BLaER1 treated with 17β-estradiol and CSF1 and Interleukin-3, amounts not matched to agents 10 nM and 100 nM (cell line): Measurements from ENCODE around the gene AKR7A2.

Experiments used
- H3K27ac ChIP-seq, 11 experiments: shearing (Covaris generic); formaldehyde crosslinking; 2 replicates each; pipeline ENCODE4 v1.8.1; 2022
- H3K27me3 ChIP-seq, 11 experiments: shearing (Covaris generic); formaldehyde crosslinking; 2 replicates each; pipeline ENCODE4 v1.8.1; 2022
- H3K36me3 ChIP-seq, 11 experiments: shearing (Covaris generic); formaldehyde crosslinking; 2 replicates each; pipeline ENCODE4 v1.8.1; 2022
- H3K4me1 ChIP-seq, 10 experiments: shearing (Covaris generic); formaldehyde crosslinking; 2 replicates each; pipeline ENCODE4 v1.8.1; 2022
- H3K4me2 ChIP-seq, 11 experiments: shearing (Covaris generic); formaldehyde crosslinking; 2 replicates each; pipeline ENCODE4 v1.8.1; 2022
- H3K4me3 ChIP-seq, 10 experiments: shearing (Covaris generic); formaldehyde crosslinking; 2 replicates each; pipeline ENCODE4 v1.8.1; 2022
- H3K9ac ChIP-seq, 11 experiments: shearing (Covaris generic); formaldehyde crosslinking; 2 replicates each; pipeline ENCODE4 v1.8.1; 2022
- H3K9me3 ChIP-seq, 11 experiments: shearing (Covaris generic); formaldehyde crosslinking; replicated peaks in 1 of 11; 2 replicates each; pipeline ENCODE4 v1.8.1; 2022
- H4K20me1 ChIP-seq, 11 experiments: shearing (Covaris generic); formaldehyde crosslinking; 2 replicates each; pipeline ENCODE4 v1.8.1; 2022
- Cebpa-rat ChIP-seq, 11 experiments: shearing (Covaris generic); IDR thresholded peaks; 2 replicates each; pipeline ENCODE4 v1.8.1; 2022

Gene AKR7A2

GRCh38 chr1:19311931-19312781, at the start of gene AKR7A2, which contains the start of gene SLC66A1:
TSS of gene AKR7A2 (minus strand) at chr1:19312144. CDS start at chr1:19312124, 20 bp downstream.
TSS of gene SLC66A1 (plus strand) at chr1:19312326. CDS start at chr1:19317678, 5,352 bp downstream.
- H3K4me1 ChIP-seq, result peaks cover 58 to 70% (median 63%) of the 10 kb centered on the region in 10 experiments
- H3K4me2 ChIP-seq, result peak within 1 kb of the TSS; percentile 95 to 100 (median 99)
- H3K27me3 ChIP-seq, result no peaks in the 10 kb centered on the region
- TF ChIP-seq Cebpa-rat (IDR thresholded peaks at IDR 0.05), result no peak
- H3K27ac ChIP-seq, result peak within 1 kb of the TSS; percentile 83 to 96 (median 90)
- no peaks in the 10 kb centered on the region for H3K9me3 ChIP-seq
- peaks cover 15 to 26% (median 18%) of the 10 kb centered on the region in 11 experiments for H3K36me3 ChIP-seq
- peak within 1 kb of the TSS; percentile 76 to 95 (median 88) for H3K4me3 ChIP-seq
- H3K9ac ChIP-seq, result peak within 1 kb of the TSS; percentile 83 to 96 (median 92)
- peaks cover 10 to 53% (median 38%) of the 10 kb centered on the region in 11 experiments; a peak in 15 of 22 replicates for H4K20me1 ChIP-seq

GRCh38 chr1:19360843-19361610, 49.1 kb upstream of the AKR7A2 start:
- peaks cover 0 to 41% (median 36%) of the 10 kb centered on the region in 10 experiments; a peak in 14 of 20 replicates for H3K4me1 ChIP-seq
- no peak overlapping the region for H3K27ac ChIP-seq
- peaks cover 27 to 99% (median 74%) of the 10 kb centered on the region in 11 experiments for H3K36me3 ChIP-seq
- TF ChIP-seq Cebpa-rat (IDR thresholded peaks at IDR 0.05), result no peak
- H3K4me3 ChIP-seq, result no peak overlapping the region
- peak overlapping the region in 8 of 11 experiments; percentile 35 to 77 (median 58); a peak in 16 of 22 replicates for H3K4me2 ChIP-seq
- peaks cover 54 to 100% (median 97%) of the 10 kb centered on the region in 11 experiments for H4K20me1 ChIP-seq
- no peaks in the 10 kb centered on the region for H3K9me3 ChIP-seq
- H3K9ac ChIP-seq, result no peak overlapping the region
- no peaks in the 10 kb centered on the region for H3K27me3 ChIP-seq

- no peaks in the 10 kb centered on the region for H3K9me3 ChIP-seq
- H3K27ac ChIP-seq, result no peak overlapping the region
- TF ChIP-seq Cebpa-rat (IDR thresholded peaks at IDR 0.05), result no peak
- H3K27me3 ChIP-seq, result no peaks in the 10 kb centered on the region
- peaks cover 33 to 99% (median 75%) of the 10 kb centered on the region in 11 experiments for H3K36me3 ChIP-seq
- H4K20me1 ChIP-seq, result peaks cover 54 to 100% (median 94%) of the 10 kb centered on the region in 11 experiments
- no peak overlapping the region for H3K4me3 ChIP-seq
- peak overlapping the region in 8 of 11 experiments; percentile 17 to 77 (median 58); a peak in 15 of 22 replicates for H3K4me2 ChIP-seq
- peaks cover 0 to 41% (median 36%) of the 10 kb centered on the region in 10 experiments; a peak in 14 of 20 replicates for H3K4me1 ChIP-seq
- H3K9ac ChIP-seq, result no peak overlapping the region
These were observed 48.5 kb upstream of the AKR7A2 start for GRCh38 chr1:19360432-19360831.

GRCh38 chr1:19360016-19360415, 48.1 kb upstream of the AKR7A2 start:
- Histone ChIP-seq H3K27me3 (no peaks in the 10 kb centered on the region), H3K4me1 (peaks cover 0 to 41% (median 36%) of the 10 kb centered on the region in 10 experiments; a peak in 14 of 20 replicates), H3K4me3 (no peak overlapping the region), H3K36me3 (peaks cover 36 to 99% (median 75%) of the 10 kb centered on the region in 11 experiments), H3K9me3 (no peaks in the 10 kb centered on the region), H4K20me1 (peaks cover 54 to 100% (median 92%) of the 10 kb centered on the region in 11 experiments), H3K27ac (no peak overlapping the region), H3K4me2 (peak overlapping the region in 8 of 11 experiments; percentile 17 to 77 (median 58); a peak in 15 of 22 replicates), H3K9ac (no peak overlapping the region)
- TF ChIP-seq Cebpa-rat (IDR thresholded peaks at IDR 0.05), result no peak

- Histone ChIP-seq H3K27ac (no peak overlapping the region), H3K9me3 (no peaks in the 10 kb centered on the region), H4K20me1 (peaks cover 54 to 100% (median 92%) of the 10 kb centered on the region in 11 experiments), H3K4me1 (peaks cover 0 to 46% (median 41%) of the 10 kb centered on the region in 10 experiments; a peak in 14 of 20 replicates), H3K9ac (no peak overlapping the region), H3K27me3 (no peaks in the 10 kb centered on the region), H3K36me3 (peaks cover 38 to 99% (median 75%) of the 10 kb centered on the region in 11 experiments), H3K4me3 (no peak overlapping the region), H3K4me2 (peak overlapping the region in 8 of 11 experiments; percentile 3 to 77 (median 58); a peak in 14 of 22 replicates)
- no peak for TF ChIP-seq Cebpa-rat (IDR thresholded peaks at IDR 0.05)
These were observed 47.4 kb upstream of the AKR7A2 start for GRCh38 chr1:19359357-19359756.

- Histone ChIP-seq H3K9me3 (no peaks in the 10 kb centered on the region), H3K27ac (no peak overlapping the region), H3K27me3 (no peaks in the 10 kb centered on the region), H4K20me1 (peaks cover 51 to 100% (median 89%) of the 10 kb centered on the region in 11 experiments), H3K9ac (no peak overlapping the region), H3K36me3 (peaks cover 44 to 99% (median 75%) of the 10 kb centered on the region in 11 experiments), H3K4me3 (no peak overlapping the region), H3K4me2 (no peak overlapping the region), H3K4me1 (peaks cover 0 to 46% (median 41%) of the 10 kb centered on the region in 10 experiments; a peak in 14 of 20 replicates)
- no peak for TF ChIP-seq Cebpa-rat (IDR thresholded peaks at IDR 0.05)
These were observed 46.8 kb upstream of the AKR7A2 start for GRCh38 chr1:19358710-19359109.

GRCh38 chr1:19357299-19357986, 45.5 kb upstream of the AKR7A2 start:
- Histone ChIP-seq H3K36me3 (peaks cover 56 to 99% (median 77%) of the 10 kb centered on the region in 11 experiments), H3K9ac (no peak overlapping the region), H3K27ac (no peak overlapping the region), H4K20me1 (peaks cover 41 to 100% (median 87%) of the 10 kb centered on the region in 11 experiments), H3K4me2 (no peak overlapping the region), H3K4me3 (no peak overlapping the region), H3K9me3 (no peaks in the 10 kb centered on the region), H3K27me3 (no peaks in the 10 kb centered on the region), H3K4me1 (peaks cover 0 to 43% (median 39%) of the 10 kb centered on the region in 10 experiments; a peak in 14 of 20 replicates)
- TF ChIP-seq Cebpa-rat (IDR thresholded peaks at IDR 0.05), result no peak

- H4K20me1 ChIP-seq, result peaks cover 29 to 100% (median 79%) of the 10 kb centered on the region in 11 experiments
- H3K4me1 ChIP-seq, result peaks cover 0 to 31% (median 27%) of the 10 kb centered on the region in 10 experiments; a peak in 14 of 20 replicates
- H3K4me3 ChIP-seq, result no peak overlapping the region
- no peaks in the 10 kb centered on the region for H3K27me3 ChIP-seq
- no peak overlapping the region for H3K4me2 ChIP-seq
- no peak for TF ChIP-seq Cebpa-rat (IDR thresholded peaks at IDR 0.05)
- no peak overlapping the region for H3K27ac ChIP-seq
- H3K9ac ChIP-seq, result no peak overlapping the region
- H3K36me3 ChIP-seq, result peaks cover 65 to 99% (median 86%) of the 10 kb centered on the region in 11 experiments
- H3K9me3 ChIP-seq, result no peaks in the 10 kb centered on the region
These were observed 44.3 kb upstream of the AKR7A2 start for GRCh38 chr1:19356266-19356665.
